Prostate gland (tissue), 2 donors: Measurements from ENCODE around the gene DOCK11. TPM values are rescaled to one million over a fixed set of nuclear protein-coding genes. Genes with fewer than 3 reads are reported as not detected.

Experiments used
- DNase-seq: peaks from one replicate; pipeline ENCODE4 v3.0.0-alpha.2; 2019; ENCODE audit warnings: low spot score
- H3K27ac ChIP-seq, 2 donors: fragments of 200-600 bp; sonication (generic); 2 replicates each; pipeline ENCODE4 v1.5.1; 2017 to 2019
- H3K27me3 ChIP-seq: fragments of 200-600 bp; sonication (generic); replicated peaks from 2 replicates; pipeline ENCODE4 v1.5.1; 2019; ENCODE audit not compliant: insufficient read depth
- H3K36me3 ChIP-seq, 2 donors: fragments of 200-600 bp; sonication (generic); 1 replicate in 1 of 2; 2 replicates in 1 of 2; pipeline versions ENCODE4 v1.5.1 to v1.8.1; 2017 to 2019
- H3K4me1 ChIP-seq: fragments of 200-600 bp; sonication (generic); replicated peaks from 2 replicates; pipeline ENCODE4 v1.5.1; 2019
- H3K4me3 ChIP-seq, 2 donors: fragments of 200-600 bp; sonication (generic); 2 replicates each; pipeline ENCODE4 v1.5.1; 2017 to 2019
- H3K9me3 ChIP-seq: fragments of 200-600 bp; sonication (generic); 2 replicates; pipeline ENCODE4 v1.5.1; 2017
- POLR2A ChIP-seq: fragments of 450-650 bp; IDR thresholded peaks from one replicate; pipeline ENCODE4 v1.6.1; 2016; ENCODE audit warnings: antibody characterized with exemption, mild to moderate bottlenecking
- POLR2AphosphoS5 ChIP-seq: sonication (generic); formaldehyde crosslinking; IDR thresholded peaks from one replicate; pipeline ENCODE4 v1.6.1; 2017; ENCODE audit warnings: antibody characterized with exemption
- WGBS: methylation state at CpG from one replicate; pipeline ENCODE4 v1.1.5; 2018; 5-methylcytosine and 5-hydroxymethylcytosine counted together
- intact Hi-C: fragments of 100-400 bp; cut with DNase I; formaldehyde crosslinking; loops from one replicate; pipeline ENCODE4 v1.14.2; 2022
- total RNA-seq, 2 donors: library from RNA; depleted of rRNA; stranded (reverse); fragments of >200 nt; gene quantifications; one replicate each; pipeline ENCODE4 v1.1.0, GENCODE V29; 2016
- TF ChIP-seq, protein P1 (sequence below), 4 experiments: fragments of 200-600 bp in 2 of 4; fragments of 450-650 bp in 2 of 4; sonication (generic) in 2 of 4; IDR thresholded peaks; 1 replicate in 3 of 4; 2 replicates in 1 of 4; pipeline ENCODE4 v1.5.1; 2016 to 2019; ENCODE audit warnings: antibody characterized with exemption in 4 of 4, mild to moderate bottlenecking in 2 of 4, moderate library complexity in 2 of 4

The DOCK11 gene
- total RNA-seq, 2 donors from 2014 or later: 2.6 to 4.7 TPM

GRCh38 chrX:118723376-118723775, 227.8 kb downstream of the DOCK11 start:
- TF ChIP-seq POLR2AphosphoS5 (no peak), POLR2A (no peak)
- TF ChIP-seq, protein P1, sequence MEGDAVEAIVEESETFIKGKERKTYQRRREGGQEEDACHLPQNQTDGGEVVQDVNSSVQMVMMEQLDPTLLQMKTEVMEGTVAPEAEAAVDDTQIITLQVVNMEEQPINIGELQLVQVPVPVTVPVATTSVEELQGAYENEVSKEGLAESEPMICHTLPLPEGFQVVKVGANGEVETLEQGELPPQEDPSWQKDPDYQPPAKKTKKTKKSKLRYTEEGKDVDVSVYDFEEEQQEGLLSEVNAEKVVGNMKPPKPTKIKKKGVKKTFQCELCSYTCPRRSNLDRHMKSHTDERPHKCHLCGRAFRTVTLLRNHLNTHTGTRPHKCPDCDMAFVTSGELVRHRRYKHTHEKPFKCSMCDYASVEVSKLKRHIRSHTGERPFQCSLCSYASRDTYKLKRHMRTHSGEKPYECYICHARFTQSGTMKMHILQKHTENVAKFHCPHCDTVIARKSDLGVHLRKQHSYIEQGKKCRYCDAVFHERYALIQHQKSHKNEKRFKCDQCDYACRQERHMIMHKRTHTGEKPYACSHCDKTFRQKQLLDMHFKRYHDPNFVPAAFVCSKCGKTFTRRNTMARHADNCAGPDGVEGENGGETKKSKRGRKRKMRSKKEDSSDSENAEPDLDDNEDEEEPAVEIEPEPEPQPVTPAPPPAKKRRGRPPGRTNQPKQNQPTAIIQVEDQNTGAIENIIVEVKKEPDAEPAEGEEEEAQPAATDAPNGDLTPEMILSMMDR (IDR thresholded peaks at IDR 0.05): no peak
- 61% methylated on average over 3 of the region's 3 CpGs for WGBS
- no peak overlapping the region for H3K4me3 ChIP-seq
- intact Hi-C loops: no loop called here
- H3K4me1 ChIP-seq: no peaks in the 10 kb centered on the region
- no peaks in the 10 kb centered on the region for H3K9me3 ChIP-seq
- H3K27ac ChIP-seq: no peak overlapping the region
- H3K36me3 ChIP-seq: no peaks in the 10 kb centered on the region
- H3K27me3 ChIP-seq: no peaks in the 10 kb centered on the region
- no peak for DNase-seq

GRCh38 chrX:118724365-118724764, 228.8 kb downstream of the DOCK11 start:
- H3K27me3 ChIP-seq: no peaks in the 10 kb centered on the region
- H3K27ac ChIP-seq: no peak overlapping the region
- no peaks in the 10 kb centered on the region for H3K4me1 ChIP-seq
- no peaks in the 10 kb centered on the region for H3K36me3 ChIP-seq
- no peaks in the 10 kb centered on the region for H3K9me3 ChIP-seq
- no peak overlapping the region for H3K4me3 ChIP-seq
- TF ChIP-seq POLR2A: no peak
- TF ChIP-seq, protein P1 (IDR thresholded peaks at IDR 0.05): no peak
- TF ChIP-seq POLR2AphosphoS5: no peak
- intact Hi-C loops: no loop called here
- DNase-seq: no peak
- WGBS: 91% methylated on average over 5 of the region's 5 CpGs

- Histone ChIP-seq H3K27ac (no peak overlapping the region), H3K4me3 (no peak overlapping the region), H3K4me1 (no peaks in the 10 kb centered on the region), H3K36me3 (no peaks in the 10 kb centered on the region), H3K9me3 (no peaks in the 10 kb centered on the region), H3K27me3 (no peaks in the 10 kb centered on the region)
- DNase-seq: no peak
- intact Hi-C loops: no loop called here
- TF ChIP-seq, protein P1 (IDR thresholded peaks at IDR 0.05): no peak
- TF ChIP-seq POLR2AphosphoS5 (no peak), POLR2A (no peak)
- WGBS: 74% methylated on average over 7 of the region's 7 CpGs
Measured at GRCh38 chrX:118724775-118725174, 229.2 kb downstream of the DOCK11 start.

DNA sequence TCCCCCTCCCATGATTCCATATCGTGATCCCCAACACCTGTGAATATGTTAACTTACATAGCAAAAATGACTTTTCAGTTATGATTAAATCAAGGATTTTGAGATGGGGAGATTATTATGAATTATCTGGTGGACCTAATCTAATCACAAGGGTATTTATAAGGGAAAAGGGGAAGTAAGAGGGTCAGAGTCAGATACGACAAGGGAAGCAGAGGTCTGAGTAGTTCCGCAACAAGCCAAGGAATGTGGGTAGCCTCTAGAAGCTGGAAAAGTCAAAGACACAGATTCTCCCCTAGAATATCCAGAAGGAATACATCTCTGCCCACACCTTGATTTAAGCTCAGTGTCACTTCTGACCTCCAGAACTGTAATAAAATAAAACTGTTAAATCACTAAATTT, 230.8 kb downstream of the DOCK11 start:
- Histone ChIP-seq H3K36me3 (no peaks in the 10 kb centered on the region), H3K27ac (peak overlapping the region; percentile 74 to 82), H3K4me1 (no peaks in the 10 kb centered on the region), H3K27me3 (no peaks in the 10 kb centered on the region), H3K4me3 (no peak overlapping the region), H3K9me3 (no peaks in the 10 kb centered on the region)
- WGBS: 79% methylated on average over 3 of the region's 3 CpGs
- intact Hi-C loops: no loop called here
- no peak for DNase-seq
- no peak for TF ChIP-seq POLR2A
- TF ChIP-seq POLR2AphosphoS5: no peak
- TF ChIP-seq, protein P1 (IDR thresholded peaks at IDR 0.05): no peak

DNA sequence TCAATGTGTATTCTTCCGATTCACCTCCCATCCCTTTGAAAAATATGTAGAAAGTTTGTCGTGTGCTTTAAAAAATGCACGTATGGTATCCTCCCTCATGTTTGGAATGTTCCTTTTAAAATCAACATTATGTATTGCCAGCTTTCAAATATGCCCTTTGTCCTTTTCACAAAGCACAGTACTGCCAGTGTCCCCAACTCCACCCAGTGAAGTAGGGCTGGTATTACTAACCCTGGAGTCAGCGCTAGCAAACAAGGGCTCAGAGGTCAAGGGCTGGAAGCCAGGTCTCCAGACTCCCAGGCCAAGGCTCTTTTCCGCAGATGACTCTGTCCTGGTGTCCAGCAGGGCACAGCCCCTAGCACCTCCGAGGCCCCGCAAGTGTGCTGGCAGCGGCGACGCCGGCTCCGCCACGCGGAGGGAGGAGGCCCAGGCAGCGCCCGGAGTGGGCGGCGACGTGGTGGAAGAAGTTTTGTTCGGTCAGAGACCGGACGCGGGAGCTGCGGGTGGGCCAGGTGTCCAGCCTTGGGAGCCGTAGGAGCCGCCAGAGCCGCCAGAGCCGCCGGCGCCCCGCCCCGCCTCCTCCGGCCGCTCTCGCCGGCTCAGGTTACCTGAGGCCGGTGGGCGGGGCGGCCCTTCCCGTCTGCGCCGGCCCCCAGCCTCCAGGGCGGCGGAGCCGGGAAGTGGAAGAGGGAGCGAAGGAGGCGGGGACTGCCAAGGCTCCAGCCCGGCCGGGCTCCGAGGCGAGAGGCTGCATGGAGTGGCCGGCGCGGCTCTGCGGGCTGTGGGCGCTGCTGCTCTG, 231.5 kb downstream of the DOCK11 start, which contains the start of gene IL13RA1:
IL13RA1 (plus strand) TSS at position 720 of the 799 bp plus-strand sequence; CDS start at position 753, 33 bp downstream.
- H3K36me3 ChIP-seq: no peaks in the 10 kb centered on the region
- no peaks in the 10 kb centered on the region for H3K9me3 ChIP-seq
- peak within 1 kb of the TSS; percentile 60 to 64 for H3K4me3 ChIP-seq
- 16% methylated on average over 5 of the region's 56 CpGs for WGBS
- H3K27ac ChIP-seq: peak within 1 kb of the TSS; percentile 78 to 82
- intact Hi-C loops: no loop called here
- H3K4me1 ChIP-seq: no peaks in the 10 kb centered on the region
- TF ChIP-seq, protein P1 (IDR thresholded peaks at IDR 0.05): peak in 2 of 4 experiments; percentile 10 to 12
- TF ChIP-seq POLR2A (peak; percentile 75), POLR2AphosphoS5 (peak; percentile 28)
- DNase-seq: peak; percentile 74
- no peaks in the 10 kb centered on the region for H3K27me3 ChIP-seq
